Measurements from ENCODE around the gene SLC39A5. TPM values are rescaled to one million over a fixed set of nuclear protein-coding genes. Genes with fewer than 3 reads are reported as not detected.

The SLC39A5 gene
- total RNA-seq, 1 donor from 2014 or later, result 0.54 TPM

DNA sequence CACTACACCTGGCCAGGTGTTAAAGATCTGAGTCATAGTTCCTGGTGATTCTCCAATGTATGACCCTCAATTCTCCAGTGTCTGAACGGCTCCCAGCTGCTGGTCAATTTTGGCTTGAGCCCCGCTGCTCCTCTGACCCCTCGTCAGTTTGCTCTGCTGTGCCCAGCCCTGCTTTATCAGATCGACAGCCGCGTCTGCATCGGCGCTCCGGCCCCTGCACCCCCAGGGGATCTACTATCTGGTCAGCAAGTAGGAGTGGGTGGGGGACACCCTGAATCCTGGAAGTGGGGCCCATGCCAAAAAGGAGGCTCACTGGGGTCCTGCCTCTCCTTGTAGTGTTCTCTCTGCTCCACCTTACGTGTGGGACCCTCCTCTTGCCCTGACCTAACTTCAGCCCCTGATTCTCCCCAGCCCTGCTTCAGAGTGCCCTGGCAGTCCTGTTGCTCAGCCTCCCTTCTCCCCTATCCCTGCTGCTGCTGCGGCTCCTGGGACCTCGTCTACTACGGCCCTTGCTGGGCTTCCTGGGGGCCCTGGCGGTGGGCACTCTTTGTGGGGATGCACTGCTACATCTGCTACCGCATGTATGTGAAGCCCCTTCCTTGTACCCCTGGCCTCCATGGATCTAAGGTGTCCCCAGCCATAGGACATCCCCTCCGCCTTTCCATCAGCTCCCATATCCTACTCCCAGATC is 5.0 kb downstream of the SLC39A5 start:
- no peak overlapping the region for H3K4me3 Mint-ChIP-seq
- Histone ChIP-seq H3K79me2 (ENCODE audit: low read depth) (no peaks in the 10 kb centered on the region), H3K4me1 (no peaks in the 10 kb centered on the region), H3K4me2 (no peak overlapping the region), H2AFZ (replicated peaks) (no peak overlapping the region), H3K36me3 (no peaks in the 10 kb centered on the region), H3K9ac (no peak overlapping the region), H3K27ac (no peak overlapping the region), H3K27me3 (no peaks in the 10 kb centered on the region), H4K20me1 (ENCODE audit: low read depth) (peaks cover 8% of the 10 kb centered on the region), H3F3A (ENCODE audit: low read depth) (no peaks in the 10 kb centered on the region), H3K9me3 (ENCODE audit: low read depth) (no peaks in the 10 kb centered on the region), H3K4me3 (no peak overlapping the region)
- H3K27ac Mint-ChIP-seq, result peak overlapping the region; percentile 78
- H3K27me3 Mint-ChIP-seq (ENCODE audit: insufficient read depth, low read depth), result peaks cover 7% of the 10 kb centered on the region
- H3K9me3 Mint-ChIP-seq, result no peaks in the 10 kb centered on the region
- H3K4me1 Mint-ChIP-seq, result peaks cover 6% of the 10 kb centered on the region
- DNase-seq (ENCODE audit: low spot score), result no peak
- H3K36me3 Mint-ChIP-seq, result peaks cover 8% of the 10 kb centered on the region
- TF ChIP-seq EZH2phosphoT487 (IDR thresholded peaks at IDR 0.05) (no peak), EZH2 (IDR thresholded peaks at IDR 0.05) (no peak)
- TF ChIP-seq, protein P1, sequence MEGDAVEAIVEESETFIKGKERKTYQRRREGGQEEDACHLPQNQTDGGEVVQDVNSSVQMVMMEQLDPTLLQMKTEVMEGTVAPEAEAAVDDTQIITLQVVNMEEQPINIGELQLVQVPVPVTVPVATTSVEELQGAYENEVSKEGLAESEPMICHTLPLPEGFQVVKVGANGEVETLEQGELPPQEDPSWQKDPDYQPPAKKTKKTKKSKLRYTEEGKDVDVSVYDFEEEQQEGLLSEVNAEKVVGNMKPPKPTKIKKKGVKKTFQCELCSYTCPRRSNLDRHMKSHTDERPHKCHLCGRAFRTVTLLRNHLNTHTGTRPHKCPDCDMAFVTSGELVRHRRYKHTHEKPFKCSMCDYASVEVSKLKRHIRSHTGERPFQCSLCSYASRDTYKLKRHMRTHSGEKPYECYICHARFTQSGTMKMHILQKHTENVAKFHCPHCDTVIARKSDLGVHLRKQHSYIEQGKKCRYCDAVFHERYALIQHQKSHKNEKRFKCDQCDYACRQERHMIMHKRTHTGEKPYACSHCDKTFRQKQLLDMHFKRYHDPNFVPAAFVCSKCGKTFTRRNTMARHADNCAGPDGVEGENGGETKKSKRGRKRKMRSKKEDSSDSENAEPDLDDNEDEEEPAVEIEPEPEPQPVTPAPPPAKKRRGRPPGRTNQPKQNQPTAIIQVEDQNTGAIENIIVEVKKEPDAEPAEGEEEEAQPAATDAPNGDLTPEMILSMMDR (IDR thresholded peaks at IDR 0.05), result no peak

DNA sequence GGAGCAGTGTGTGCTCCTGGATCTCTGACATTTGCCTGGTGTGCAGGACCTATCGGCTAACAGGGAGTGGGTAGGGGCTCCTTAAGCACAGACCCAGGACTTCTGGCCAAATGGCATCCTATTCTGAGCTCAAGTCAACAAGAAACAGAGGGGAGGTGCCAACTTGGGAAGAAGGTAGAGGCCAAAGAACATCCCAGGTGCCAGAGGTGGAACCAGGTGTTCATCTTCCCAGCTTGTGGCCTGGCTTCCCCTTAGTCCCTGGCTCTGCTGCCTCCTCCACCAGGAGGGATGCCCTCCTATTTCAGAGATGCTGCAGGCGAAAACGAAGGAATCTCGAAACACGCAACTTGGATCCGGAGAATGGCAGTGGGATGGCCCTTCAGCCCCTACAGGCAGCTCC is 6.2 kb downstream of the SLC39A5 start:
- no peaks in the 10 kb centered on the region for H3K36me3 ChIP-seq
- H3F3A ChIP-seq (ENCODE audit: low read depth), result no peaks in the 10 kb centered on the region
- no peaks in the 10 kb centered on the region for H3K27me3 ChIP-seq
- no peak overlapping the region for H3K4me3 Mint-ChIP-seq
- H3K4me3 ChIP-seq, result no peak overlapping the region
- no peak overlapping the region for H3K27ac Mint-ChIP-seq
- H3K79me2 ChIP-seq (ENCODE audit: low read depth), result no peaks in the 10 kb centered on the region
- H3K9me3 ChIP-seq (ENCODE audit: low read depth), result no peaks in the 10 kb centered on the region
- H3K4me2 ChIP-seq, result no peak overlapping the region
- TF ChIP-seq EZH2 (IDR thresholded peaks at IDR 0.05) (no peak), EZH2phosphoT487 (IDR thresholded peaks at IDR 0.05) (no peak)
- TF ChIP-seq, protein P1 (IDR thresholded peaks at IDR 0.05), result no peak
- no peak overlapping the region for H3K9ac ChIP-seq
- no peaks in the 10 kb centered on the region for H3K4me1 ChIP-seq
- no peaks in the 10 kb centered on the region for H3K9me3 Mint-ChIP-seq
- no peak overlapping the region for H3K27ac ChIP-seq
- no peak overlapping the region for H2AFZ ChIP-seq (replicated peaks)
- DNase-seq (ENCODE audit: low spot score), result no peak
- peaks cover 8% of the 10 kb centered on the region for H4K20me1 ChIP-seq (ENCODE audit: low read depth)
- H3K36me3 Mint-ChIP-seq, result peaks cover 12% of the 10 kb centered on the region
- H3K4me1 Mint-ChIP-seq, result no peaks in the 10 kb centered on the region
- H3K27me3 Mint-ChIP-seq (ENCODE audit: insufficient read depth, low read depth), result peaks cover 9% of the 10 kb centered on the region

DNA sequence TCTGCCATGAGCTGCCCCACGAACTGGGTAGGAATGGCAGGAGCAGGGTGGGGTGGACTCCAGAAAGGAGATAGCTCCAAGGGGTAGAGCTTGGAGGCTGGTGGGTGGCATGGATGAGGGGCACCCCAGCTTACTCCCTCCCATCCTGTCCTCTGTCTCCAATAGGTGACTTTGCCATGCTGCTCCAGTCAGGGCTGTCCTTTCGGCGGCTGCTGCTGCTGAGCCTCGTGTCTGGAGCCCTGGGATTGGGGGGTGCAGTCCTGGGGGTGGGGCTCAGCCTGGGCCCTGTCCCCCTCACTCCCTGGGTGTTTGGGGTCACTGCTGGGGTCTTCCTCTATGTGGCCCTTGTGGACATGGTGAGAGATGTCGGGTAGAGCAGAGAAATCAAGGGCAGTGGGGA is 7.1 kb downstream of the SLC39A5 start:
- Histone ChIP-seq H4K20me1 (ENCODE audit: low read depth) (peaks cover 8% of the 10 kb centered on the region), H3K9ac (no peak overlapping the region), H3K27ac (no peak overlapping the region), H3K27me3 (no peaks in the 10 kb centered on the region), H3F3A (ENCODE audit: low read depth) (no peaks in the 10 kb centered on the region), H2AFZ (replicated peaks) (no peak overlapping the region), H3K4me3 (no peak overlapping the region), H3K4me2 (no peak overlapping the region), H3K79me2 (ENCODE audit: low read depth) (no peaks in the 10 kb centered on the region), H3K9me3 (ENCODE audit: low read depth) (no peaks in the 10 kb centered on the region), H3K36me3 (peaks cover under 1% of the 10 kb centered on the region), H3K4me1 (no peaks in the 10 kb centered on the region)
- TF ChIP-seq, protein P1 (IDR thresholded peaks at IDR 0.05), result no peak
- TF ChIP-seq EZH2 (IDR thresholded peaks at IDR 0.05) (no peak), EZH2phosphoT487 (IDR thresholded peaks at IDR 0.05) (no peak)
- no peak for DNase-seq (ENCODE audit: low spot score)
- no peaks in the 10 kb centered on the region for H3K9me3 Mint-ChIP-seq
- H3K27ac Mint-ChIP-seq, result no peak overlapping the region
- H3K4me3 Mint-ChIP-seq, result peak overlapping the region; percentile 36
- H3K4me1 Mint-ChIP-seq, result peaks cover 6% of the 10 kb centered on the region
- H3K27me3 Mint-ChIP-seq (ENCODE audit: insufficient read depth, low read depth), result peaks cover 9% of the 10 kb centered on the region
- H3K36me3 Mint-ChIP-seq, result peaks cover 21% of the 10 kb centered on the region

All from neural progenitor cell (in vitro differentiated cells).